ENCODE data around the gene RPUSD1. TPM values are rescaled to one million over a fixed set of nuclear protein-coding genes. Genes with fewer than 3 reads are reported as not detected.

Gene RPUSD1
- total RNA-seq, 1 experiment from 2014 or later = 45.1 TPM

DNA sequence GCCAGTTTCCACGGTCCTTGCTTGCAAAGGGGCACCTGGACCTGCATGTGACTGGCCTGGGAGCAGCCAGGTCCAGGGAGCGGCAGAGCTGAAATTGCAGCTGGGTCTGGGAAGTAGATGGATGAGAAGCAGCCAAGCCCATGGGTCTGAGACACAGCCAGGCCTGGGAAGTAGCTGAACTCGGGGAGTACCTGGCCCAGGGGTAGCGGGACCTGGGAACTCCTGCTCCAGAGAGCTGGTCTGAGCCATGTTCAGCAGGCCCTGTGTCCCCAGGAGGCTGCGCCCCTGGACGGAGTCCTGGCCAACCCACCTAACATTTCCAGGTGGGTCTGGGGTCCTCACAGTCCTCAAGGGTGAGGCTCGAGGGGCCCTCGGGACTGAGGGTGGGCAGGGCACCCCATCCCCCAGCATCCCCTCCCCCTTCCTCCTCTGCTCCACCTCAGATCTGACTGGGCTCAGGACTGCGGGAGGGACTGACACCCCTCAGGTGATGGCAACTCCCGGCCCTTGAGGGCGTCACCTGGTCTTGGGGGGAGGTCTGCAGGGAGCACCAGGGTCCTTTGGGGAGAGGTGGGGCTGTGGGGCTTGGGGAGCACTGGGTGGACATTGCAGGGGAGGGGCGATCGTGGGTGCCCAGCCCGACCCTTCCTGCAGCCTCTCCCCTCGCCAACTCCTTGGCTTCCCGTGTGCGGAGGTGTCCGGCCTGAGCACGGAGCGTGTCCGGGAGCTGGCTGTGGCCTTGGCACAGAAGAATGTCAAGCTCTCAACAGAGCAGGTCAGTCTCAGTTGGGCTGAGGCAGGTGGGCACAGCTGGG lies 24.6 kb downstream of the RPUSD1 start:
- CTCF ChIA-PET = interaction anchor here (0.7 to 1.4 kb wide), 2 partner anchors 19 to 23 kb away, joined by 3 to 4 read pairs; partner anchors contain the start of gene CIAO3
- Mint-ChIP-seq H3K4me3 (no peak overlapping the region), H3K4me1 (no peaks in the 10 kb centered on the region), H3K27me3 (ENCODE audit: low read depth) (no peaks in the 10 kb centered on the region), H3K27ac (0 out of 2 replicates have a peak overlapping the region, but pooled peaks have one; percentile 27), H3K9me3 (no peaks in the 10 kb centered on the region), H3K36me3 (no peaks in the 10 kb centered on the region)
- POLR2A ChIA-PET = no interaction called here
- ATAC-seq (no peak), DNase-seq (ENCODE audit: low spot score) (no peak)
- TF ChIP-seq, protein P1, sequence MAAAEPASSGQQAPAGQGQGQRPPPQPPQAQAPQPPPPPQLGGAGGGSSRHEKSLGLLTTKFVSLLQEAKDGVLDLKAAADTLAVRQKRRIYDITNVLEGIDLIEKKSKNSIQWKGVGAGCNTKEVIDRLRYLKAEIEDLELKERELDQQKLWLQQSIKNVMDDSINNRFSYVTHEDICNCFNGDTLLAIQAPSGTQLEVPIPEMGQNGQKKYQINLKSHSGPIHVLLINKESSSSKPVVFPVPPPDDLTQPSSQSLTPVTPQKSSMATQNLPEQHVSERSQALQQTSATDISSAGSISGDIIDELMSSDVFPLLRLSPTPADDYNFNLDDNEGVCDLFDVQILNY (CRISPR knock-in tag; IDR thresholded peaks at IDR 0.05) = no peak
- no peak for TF ChIP-seq KAT7 (CRISPR knock-in tag; IDR thresholded peaks at IDR 0.05; ENCODE audit: borderline replicate concordance)
- TF ChIP-seq ZNF219 (CRISPR knock-in tag; IDR thresholded peaks at IDR 0.05; ENCODE audit: borderline replicate concordance) = no peak
- TF ChIP-seq NFATC4 (CRISPR knock-in tag; IDR thresholded peaks at IDR 0.05) = no peak
- no peak for TF ChIP-seq ATF2 (CRISPR knock-in tag; IDR thresholded peaks at IDR 0.05; ENCODE audit: borderline replicate concordance, low read depth)
- no peak for TF ChIP-seq ZNF416 (CRISPR knock-in tag; IDR thresholded peaks at IDR 0.05)
- TF ChIP-seq ATF1 (CRISPR knock-in tag; IDR thresholded peaks at IDR 0.05) = no peak
- no peak for TF ChIP-seq PRRX2 (CRISPR knock-in tag; IDR thresholded peaks at IDR 0.05)
- TF ChIP-seq ATF6 (CRISPR knock-in tag; IDR thresholded peaks at IDR 0.05) = no peak
- no peak for TF ChIP-seq NFE2L1 (CRISPR knock-in tag; IDR thresholded peaks at IDR 0.05)
- TF ChIP-seq AFF4 (CRISPR knock-in tag; IDR thresholded peaks at IDR 0.05; ENCODE audit: borderline replicate concordance) = no peak
- TF ChIP-seq CREB1 (CRISPR knock-in tag; IDR thresholded peaks at IDR 0.05) = no peak
- no peak for TF ChIP-seq SMAD4 (CRISPR knock-in tag; IDR thresholded peaks at IDR 0.05)
- TF ChIP-seq, protein P2, sequence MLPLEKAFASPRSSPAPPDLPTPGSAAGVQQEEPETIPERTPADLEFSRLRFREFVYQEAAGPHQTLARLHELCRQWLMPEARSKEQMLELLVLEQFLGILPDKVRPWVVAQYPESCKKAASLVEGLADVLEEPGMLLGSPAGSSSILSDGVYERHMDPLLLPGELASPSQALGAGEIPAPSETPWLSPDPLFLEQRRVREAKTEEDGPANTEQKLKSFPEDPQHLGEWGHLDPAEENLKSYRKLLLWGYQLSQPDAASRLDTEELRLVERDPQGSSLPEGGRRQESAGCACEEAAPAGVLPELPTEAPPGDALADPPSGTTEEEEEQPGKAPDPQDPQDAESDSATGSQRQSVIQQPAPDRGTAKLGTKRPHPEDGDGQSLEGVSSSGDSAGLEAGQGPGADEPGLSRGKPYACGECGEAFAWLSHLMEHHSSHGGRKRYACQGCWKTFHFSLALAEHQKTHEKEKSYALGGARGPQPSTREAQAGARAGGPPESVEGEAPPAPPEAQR (CRISPR knock-in tag; IDR thresholded peaks at IDR 0.05) = no peak
- TF ChIP-seq, protein P3, sequence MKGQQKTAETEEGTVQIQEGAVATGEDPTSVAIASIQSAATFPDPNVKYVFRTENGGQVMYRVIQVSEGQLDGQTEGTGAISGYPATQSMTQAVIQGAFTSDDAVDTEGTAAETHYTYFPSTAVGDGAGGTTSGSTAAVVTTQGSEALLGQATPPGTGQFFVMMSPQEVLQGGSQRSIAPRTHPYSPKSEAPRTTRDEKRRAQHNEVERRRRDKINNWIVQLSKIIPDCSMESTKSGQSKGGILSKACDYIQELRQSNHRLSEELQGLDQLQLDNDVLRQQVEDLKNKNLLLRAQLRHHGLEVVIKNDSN (CRISPR knock-in tag; IDR thresholded peaks at IDR 0.05) = no peak
- TF ChIP-seq IRF2 (CRISPR knock-in tag; IDR thresholded peaks at IDR 0.05; ENCODE audit: borderline replicate concordance, low read depth) = no peak
- no peak for TF ChIP-seq CDX4 (CRISPR knock-in tag; IDR thresholded peaks at IDR 0.05; ENCODE audit: borderline replicate concordance)
